VCaP (cell line): ENCODE results near the gene RAB3IP.

Experiments
- H3K27ac ChIP-seq: fragments of 450-650 bp; 2 replicates; pipeline ENCODE4 v1.5.1; 2017
- TF ChIP-seq, protein P1 (sequence below): fragments of 450-650 bp; conservative IDR thresholded peaks from 2 replicates; pipeline ENCODE4 v1.5.1; 2017; ENCODE audit warnings: mild to moderate bottlenecking, moderate library complexity

Gene RAB3IP, protein sequence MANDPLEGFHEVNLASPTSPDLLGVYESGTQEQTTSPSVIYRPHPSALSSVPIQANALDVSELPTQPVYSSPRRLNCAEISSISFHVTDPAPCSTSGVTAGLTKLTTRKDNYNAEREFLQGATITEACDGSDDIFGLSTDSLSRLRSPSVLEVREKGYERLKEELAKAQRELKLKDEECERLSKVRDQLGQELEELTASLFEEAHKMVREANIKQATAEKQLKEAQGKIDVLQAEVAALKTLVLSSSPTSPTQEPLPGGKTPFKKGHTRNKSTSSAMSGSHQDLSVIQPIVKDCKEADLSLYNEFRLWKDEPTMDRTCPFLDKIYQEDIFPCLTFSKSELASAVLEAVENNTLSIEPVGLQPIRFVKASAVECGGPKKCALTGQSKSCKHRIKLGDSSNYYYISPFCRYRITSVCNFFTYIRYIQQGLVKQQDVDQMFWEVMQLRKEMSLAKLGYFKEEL

DNA sequence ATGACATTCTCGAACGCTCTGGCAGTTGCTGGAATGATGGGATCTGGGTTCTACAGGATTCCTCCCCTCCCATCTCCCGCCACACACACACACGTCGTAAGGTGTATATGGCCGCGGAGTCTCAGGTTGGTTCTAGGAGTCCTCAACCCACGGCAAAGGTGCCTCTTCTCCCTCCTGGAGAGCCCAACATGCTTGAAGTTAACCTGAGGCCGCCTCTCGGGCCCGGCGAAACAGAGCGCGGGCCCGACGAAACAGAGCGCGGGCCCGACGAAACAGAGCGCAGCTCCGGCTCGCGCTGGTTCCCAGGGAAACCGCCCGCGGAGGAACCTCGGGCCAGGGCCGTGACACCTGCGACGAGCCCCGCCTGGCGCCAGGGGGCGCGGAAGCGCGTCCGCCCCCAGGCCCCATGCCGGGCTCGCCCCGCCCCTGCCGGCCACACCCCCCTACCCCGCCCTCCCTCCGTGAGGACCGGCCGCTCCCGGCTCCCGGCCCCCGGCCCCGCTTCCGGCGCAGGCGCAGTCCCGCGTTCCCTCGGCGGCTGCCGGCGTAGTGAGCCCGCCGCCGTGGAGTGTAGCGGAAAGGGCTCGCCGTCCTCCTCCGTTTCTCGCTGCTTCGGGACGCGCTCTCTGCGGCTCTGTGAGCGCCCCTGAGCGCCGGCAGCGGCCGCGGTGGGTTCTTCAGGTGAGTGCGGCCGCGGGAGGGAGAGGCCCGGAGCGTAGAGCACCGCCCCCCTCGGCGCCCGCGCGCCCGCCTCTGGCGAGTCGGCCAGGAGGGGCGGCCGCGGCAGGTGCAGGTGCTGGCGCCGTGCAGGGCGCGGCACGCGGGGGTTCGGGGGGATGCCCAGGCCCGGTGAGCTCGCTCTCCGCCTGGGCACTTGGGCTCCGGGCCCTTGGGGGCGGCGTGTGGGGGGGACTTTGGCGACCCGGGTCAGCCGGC, at the start of gene RAB3IP:
Gene RAB3IP, plus strand, starts transcription at position 510 of the 936 bp plus-strand sequence. CDS start 16,549 bp downstream, outside the sequence.
- TF ChIP-seq, protein P1, sequence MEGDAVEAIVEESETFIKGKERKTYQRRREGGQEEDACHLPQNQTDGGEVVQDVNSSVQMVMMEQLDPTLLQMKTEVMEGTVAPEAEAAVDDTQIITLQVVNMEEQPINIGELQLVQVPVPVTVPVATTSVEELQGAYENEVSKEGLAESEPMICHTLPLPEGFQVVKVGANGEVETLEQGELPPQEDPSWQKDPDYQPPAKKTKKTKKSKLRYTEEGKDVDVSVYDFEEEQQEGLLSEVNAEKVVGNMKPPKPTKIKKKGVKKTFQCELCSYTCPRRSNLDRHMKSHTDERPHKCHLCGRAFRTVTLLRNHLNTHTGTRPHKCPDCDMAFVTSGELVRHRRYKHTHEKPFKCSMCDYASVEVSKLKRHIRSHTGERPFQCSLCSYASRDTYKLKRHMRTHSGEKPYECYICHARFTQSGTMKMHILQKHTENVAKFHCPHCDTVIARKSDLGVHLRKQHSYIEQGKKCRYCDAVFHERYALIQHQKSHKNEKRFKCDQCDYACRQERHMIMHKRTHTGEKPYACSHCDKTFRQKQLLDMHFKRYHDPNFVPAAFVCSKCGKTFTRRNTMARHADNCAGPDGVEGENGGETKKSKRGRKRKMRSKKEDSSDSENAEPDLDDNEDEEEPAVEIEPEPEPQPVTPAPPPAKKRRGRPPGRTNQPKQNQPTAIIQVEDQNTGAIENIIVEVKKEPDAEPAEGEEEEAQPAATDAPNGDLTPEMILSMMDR, result peak; percentile 92
- H3K27ac ChIP-seq, result peak within 1 kb of the TSS; percentile 97

GRCh38 chr12:69689638-69690037, 49.0 kb upstream of the RAB3IP start:
- peak overlapping the region; percentile 43; the same call in 1 of the 2 replicates for H3K27ac ChIP-seq
- TF ChIP-seq, protein P1, result no peak

- no peak overlapping the region for H3K27ac ChIP-seq
- TF ChIP-seq, protein P1, result no peak
Observed at GRCh38 chr12:69694123-69694522, 44.5 kb upstream of the RAB3IP start.

GRCh38 chr12:69698054-69698453, 40.6 kb upstream of the RAB3IP start:
- TF ChIP-seq, protein P1, result no peak
- H3K27ac ChIP-seq, result peak overlapping the region; percentile 98

- TF ChIP-seq, protein P1, result no peak
- peak within 1 kb of the TSS; percentile 98 for H3K27ac ChIP-seq
Observed at GRCh38 chr12:69698769-69699540, 39.7 kb upstream of the RAB3IP start, which contains the start of gene BEST3. Gene BEST3 (minus strand): TSS chr12:69699303. CDS start chr12:69697798, 1,505 bp downstream.

DNA sequence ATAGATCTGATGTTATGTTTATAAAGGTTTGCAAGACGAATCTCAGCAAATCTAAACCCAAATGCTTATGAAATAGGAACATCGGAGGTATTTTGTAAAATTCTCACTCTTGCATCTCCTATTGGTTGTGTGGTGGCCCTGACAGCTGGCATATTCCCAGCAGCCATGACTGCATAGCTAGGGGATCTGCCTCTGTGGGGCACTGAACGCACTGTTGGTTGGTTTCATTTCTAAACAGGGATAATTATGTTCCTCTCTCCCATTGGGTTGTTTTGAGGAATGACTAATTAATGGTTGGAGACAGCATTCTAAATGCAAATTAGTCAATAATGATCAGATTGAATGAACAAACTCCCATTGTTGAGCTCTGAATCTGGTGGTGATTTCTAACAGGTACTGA, 36.8 kb upstream of the RAB3IP start:
- TF ChIP-seq, protein P1, result no peak
- H3K27ac ChIP-seq, result peak overlapping the region; percentile 98; the same call in 1 of the 2 replicates
